NCI-H187 (cell line): Measurements from ENCODE around the gene KIF13A.
"Not testable (repeated sequence)": the region's sequence is repeated elsewhere in the genome, so short reads cannot be mapped to it uniquely, and the experiment has no call there.

Experiments
- DNase-seq, 2 experiments: peaks; one replicate each; lab custom pipeline; 2025; lab: John Stamatoyannopoulos, UW

Gene KIF13A

GRCh38 chr6:17968876-17969275, 18.6 kb downstream of the KIF13A start:
- no peak for DNase-seq

- DNase-seq, result no peak
These were observed 19.5 kb downstream of the KIF13A start for GRCh38 chr6:17967668-17968518.

GRCh38 chr6:17966451-17966850, 21.0 kb downstream of the KIF13A start:
- no peak for DNase-seq

- DNase-seq, result no peak
These were observed 22.0 kb downstream of the KIF13A start for GRCh38 chr6:17965397-17965796.

GRCh38 chr6:17964633-17965032, 22.8 kb downstream of the KIF13A start:
- no peak for DNase-seq

- DNase-seq, result no peak
These were observed 24.9 kb downstream of the KIF13A start for GRCh38 chr6:17962436-17963031.

GRCh38 chr6:17959302-17959701, 28.1 kb downstream of the KIF13A start:
- DNase-seq, result no peak

GRCh38 chr6:17957904-17958620, 29.4 kb downstream of the KIF13A start:
- no peak for DNase-seq

- no peak for DNase-seq
These were observed 29.9 kb downstream of the KIF13A start for GRCh38 chr6:17957498-17957897.

- no peak for DNase-seq
These were observed 30.3 kb downstream of the KIF13A start for GRCh38 chr6:17957086-17957485.

GRCh38 chr6:17950095-17950494, 37.3 kb downstream of the KIF13A start:
- DNase-seq, result no peak

- DNase-seq, result no peak
These were observed 38.3 kb downstream of the KIF13A start for GRCh38 chr6:17949168-17949567.

- no peak for DNase-seq
These were observed 38.7 kb downstream of the KIF13A start for GRCh38 chr6:17948725-17949124.

- not testable (repeated sequence) for DNase-seq
These were observed 39.9 kb downstream of the KIF13A start for GRCh38 chr6:17947574-17947973.

GRCh38 chr6:17945575-17945974, 41.9 kb downstream of the KIF13A start:
- DNase-seq, result no peak

GRCh38 chr6:17945111-17945510, 42.3 kb downstream of the KIF13A start:
- no peak for DNase-seq

- DNase-seq, result no peak
These were observed 46.1 kb downstream of the KIF13A start for GRCh38 chr6:17941318-17941717.

- DNase-seq, result no peak
These were observed 47.2 kb downstream of the KIF13A start for GRCh38 chr6:17940151-17940792.

- DNase-seq, result no peak
These were observed 48.5 kb downstream of the KIF13A start for GRCh38 chr6:17938901-17939300.

- no peak for DNase-seq
These were observed 52.0 kb downstream of the KIF13A start for GRCh38 chr6:17935188-17936149.

GRCh38 chr6:17933716-17934115, 53.7 kb downstream of the KIF13A start:
- DNase-seq, result no peak
